GM19467 (cell line): ENCODE data around the gene GANC.

Source experiments
- ATAC-seq: cut with Tn5 transposase; IDR thresholded peaks from one replicate; pipeline ENCODE4 v1.9.1; 2021; ENCODE audit warnings: mild to moderate bottlenecking, moderate library complexity; ENCODE audit not compliant: unreplicated experiment

The GANC gene

GRCh38 chr15:42344763-42345162, 71.8 kb downstream of the GANC start:
- no peak for ATAC-seq

- no peak for ATAC-seq
Measured at GRCh38 chr15:42345504-42345903, 72.5 kb downstream of the GANC start.

GRCh38 chr15:42348083-42348482, 75.1 kb downstream of the GANC start:
- no peak for ATAC-seq

- ATAC-seq, result no peak
Measured at GRCh38 chr15:42349186-42349585, 76.2 kb downstream of the GANC start.

- no peak for ATAC-seq
Measured at GRCh38 chr15:42352401-42352800, 79.4 kb downstream of the GANC start.

- no peak for ATAC-seq
Measured at GRCh38 chr15:42353061-42353460, 80.1 kb downstream of the GANC start.

- no peak for ATAC-seq
Measured at GRCh38 chr15:42354824-42355223, 81.8 kb downstream of the GANC start.

- ATAC-seq, result no peak
Measured at GRCh38 chr15:42355291-42355690, 82.3 kb downstream of the GANC start.

- no peak for ATAC-seq
Measured at GRCh38 chr15:42356851-42357250, 83.8 kb downstream of the GANC start.

GRCh38 chr15:42358141-42358540, 85.1 kb downstream of the GANC start:
- ATAC-seq, result no peak

- no peak for ATAC-seq
Measured at GRCh38 chr15:42359249-42359648, 86.2 kb downstream of the GANC start, which contains the start of gene CAPN3. Gene CAPN3 (plus strand): TSS chr15:42359501. CDS start chr15:42359806, 305 bp downstream.

GRCh38 chr15:42359985-42360384, 87.0 kb downstream of the GANC start:
- no peak for ATAC-seq

- ATAC-seq, result no peak
Measured at GRCh38 chr15:42360535-42361112, 87.6 kb downstream of the GANC start.

- no peak for ATAC-seq
Measured at GRCh38 chr15:42363487-42363886, 90.5 kb downstream of the GANC start.

- ATAC-seq, result no peak
Measured at GRCh38 chr15:42363942-42364341, 90.9 kb downstream of the GANC start.

- no peak for ATAC-seq
Measured at GRCh38 chr15:42364529-42364928, 91.5 kb downstream of the GANC start.

- ATAC-seq, result no peak
Measured at GRCh38 chr15:42365921-42366550, 93.0 kb downstream of the GANC start.

GRCh38 chr15:42367041-42367440, 94.0 kb downstream of the GANC start:
- no peak for ATAC-seq

GRCh38 chr15:42368096-42368495, 95.1 kb downstream of the GANC start:
- ATAC-seq, result no peak

- ATAC-seq, result no peak
Measured at GRCh38 chr15:42371096-42371495, 98.1 kb downstream of the GANC start.

- ATAC-seq, result no peak
Measured at GRCh38 chr15:42373274-42373673, 100.3 kb downstream of the GANC start.

- no peak for ATAC-seq
Measured at GRCh38 chr15:42373936-42374335, 100.9 kb downstream of the GANC start.

GRCh38 chr15:42374810-42375209, 101.8 kb downstream of the GANC start:
- ATAC-seq, result no peak
